VCaP (cell line): Measurements from ENCODE around the gene DDX41.
A peak's percentile ranks its signal among the peaks of the same experiment; 100 is the strongest.

Experiments used
- H3K27ac ChIP-seq: fragments of 450-650 bp; 2 replicates; pipeline ENCODE4 v1.5.1; 2017
- TF ChIP-seq, protein P1 (sequence below): fragments of 450-650 bp; conservative IDR thresholded peaks from 2 replicates; pipeline ENCODE4 v1.5.1; 2017; ENCODE audit warnings: mild to moderate bottlenecking, moderate library complexity

Gene DDX41

DNA sequence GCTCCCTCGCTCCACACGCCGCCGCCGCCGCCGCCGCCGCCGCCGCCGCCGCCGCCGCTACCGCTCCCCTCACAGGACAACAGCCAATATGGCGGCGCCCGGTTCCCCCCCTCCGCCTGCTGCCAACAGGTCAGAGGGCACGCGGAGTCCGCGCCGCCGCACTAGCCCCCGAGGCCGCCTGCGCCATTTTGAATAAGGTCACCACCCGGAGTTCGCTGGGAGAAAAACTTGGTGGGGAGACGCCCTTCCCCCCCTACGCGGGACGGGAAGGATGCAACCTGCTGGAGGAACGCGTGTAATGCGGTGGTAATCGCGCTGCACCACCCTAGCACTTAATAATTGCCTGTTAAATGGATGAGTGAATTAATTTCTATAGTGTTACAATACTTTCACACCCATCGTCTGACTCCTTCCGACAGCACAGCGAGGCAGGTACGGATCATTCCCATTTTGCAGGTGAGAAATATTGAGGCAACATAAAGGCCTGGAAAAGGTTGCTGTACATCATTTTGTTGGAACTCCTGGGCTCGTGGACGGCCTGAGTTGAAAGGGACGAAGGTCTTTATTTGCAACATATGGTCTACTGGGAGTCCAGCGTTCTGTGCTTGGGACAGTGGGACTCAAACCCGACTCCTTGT, 37.8 kb upstream of the DDX41 start, which contains the start of gene FAM193B:
FAM193B (minus strand) TSS at position 90 of the 638 bp plus-strand sequence. CDS start 105 bp downstream, outside the sequence.
- TF ChIP-seq, protein P1, sequence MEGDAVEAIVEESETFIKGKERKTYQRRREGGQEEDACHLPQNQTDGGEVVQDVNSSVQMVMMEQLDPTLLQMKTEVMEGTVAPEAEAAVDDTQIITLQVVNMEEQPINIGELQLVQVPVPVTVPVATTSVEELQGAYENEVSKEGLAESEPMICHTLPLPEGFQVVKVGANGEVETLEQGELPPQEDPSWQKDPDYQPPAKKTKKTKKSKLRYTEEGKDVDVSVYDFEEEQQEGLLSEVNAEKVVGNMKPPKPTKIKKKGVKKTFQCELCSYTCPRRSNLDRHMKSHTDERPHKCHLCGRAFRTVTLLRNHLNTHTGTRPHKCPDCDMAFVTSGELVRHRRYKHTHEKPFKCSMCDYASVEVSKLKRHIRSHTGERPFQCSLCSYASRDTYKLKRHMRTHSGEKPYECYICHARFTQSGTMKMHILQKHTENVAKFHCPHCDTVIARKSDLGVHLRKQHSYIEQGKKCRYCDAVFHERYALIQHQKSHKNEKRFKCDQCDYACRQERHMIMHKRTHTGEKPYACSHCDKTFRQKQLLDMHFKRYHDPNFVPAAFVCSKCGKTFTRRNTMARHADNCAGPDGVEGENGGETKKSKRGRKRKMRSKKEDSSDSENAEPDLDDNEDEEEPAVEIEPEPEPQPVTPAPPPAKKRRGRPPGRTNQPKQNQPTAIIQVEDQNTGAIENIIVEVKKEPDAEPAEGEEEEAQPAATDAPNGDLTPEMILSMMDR, result peak; percentile 60
- H3K27ac ChIP-seq, result peak within 1 kb of the TSS; percentile 93

DNA sequence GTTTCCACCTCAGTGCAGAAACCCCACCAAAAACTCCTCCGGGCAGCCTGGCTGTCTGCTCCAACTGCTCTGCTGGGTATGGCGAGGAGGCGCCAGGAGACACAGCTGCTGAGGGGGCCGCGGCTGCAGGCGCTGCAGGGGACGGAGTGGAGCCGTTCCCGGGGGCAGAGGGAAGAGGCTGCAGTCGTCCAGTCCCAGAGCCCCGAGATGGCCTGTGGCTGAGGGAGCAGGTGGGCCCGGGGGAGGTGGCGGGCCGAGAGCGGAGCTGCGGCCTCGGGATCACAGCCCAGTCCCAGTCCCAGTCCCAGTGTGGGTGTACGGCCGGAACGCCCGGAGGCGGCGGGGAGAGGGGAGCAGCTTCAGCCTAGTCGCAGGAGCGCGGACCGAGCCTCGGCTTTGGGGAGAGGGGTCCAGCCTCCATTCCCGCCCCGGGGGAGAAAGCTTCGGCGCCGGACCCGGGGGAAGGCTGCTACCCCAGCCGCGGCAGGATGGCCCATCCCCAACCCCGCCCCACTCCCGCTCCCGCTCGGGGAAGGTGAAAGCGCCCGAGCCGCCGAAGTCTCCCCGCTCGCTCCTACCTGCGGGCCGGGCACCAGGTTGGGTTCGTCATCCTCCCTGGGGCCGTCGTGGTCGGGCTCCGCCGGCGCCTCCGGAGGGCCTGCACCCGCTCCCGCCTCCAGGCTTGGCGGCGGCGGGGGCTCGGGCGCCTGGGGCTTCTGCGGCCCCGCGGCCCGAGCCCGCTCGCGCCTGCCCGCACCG, 37.1 kb upstream of the DDX41 start:
- peak overlapping the region; percentile 93 for H3K27ac ChIP-seq
- TF ChIP-seq, protein P1, result no peak

- TF ChIP-seq, protein P1, result 0 out of 2 replicates have a peak, but pooled peaks have one; percentile 10
- H3K27ac ChIP-seq, result peak overlapping the region; percentile 93
Measured at GRCh38 chr5:177552839-177553455, 36.2 kb upstream of the DDX41 start.

- H3K27ac ChIP-seq, result no peak overlapping the region
- TF ChIP-seq, protein P1, result no peak
Measured at GRCh38 chr5:177550122-177550521, 33.4 kb upstream of the DDX41 start.

DNA sequence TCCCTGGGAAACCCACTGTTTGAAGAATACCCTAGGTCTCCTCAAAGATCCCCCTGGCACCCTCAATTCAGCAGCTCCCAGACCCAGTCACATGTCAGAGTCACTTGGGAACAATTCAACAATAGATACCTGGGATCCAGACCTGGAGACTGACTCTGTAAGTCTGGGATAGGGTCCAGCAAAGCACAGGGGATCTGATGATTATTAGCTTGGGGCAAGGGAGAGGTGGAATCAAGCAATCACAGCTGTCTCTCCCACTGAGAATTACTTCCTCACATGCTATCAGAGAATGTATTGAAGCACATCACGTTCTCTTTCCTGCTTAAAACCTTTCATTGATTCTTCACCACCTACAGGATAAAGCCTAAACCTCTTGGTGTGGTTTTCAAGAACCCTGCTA, 31.7 kb upstream of the DDX41 start:
- TF ChIP-seq, protein P1, result no peak
- no peak overlapping the region for H3K27ac ChIP-seq

- TF ChIP-seq, protein P1, result no peak
- H3K27ac ChIP-seq, result no peak overlapping the region
Measured at GRCh38 chr5:177547736-177548135, 31.0 kb upstream of the DDX41 start.

- TF ChIP-seq, protein P1, result no peak
- H3K27ac ChIP-seq, result no peak overlapping the region
Measured at GRCh38 chr5:177546258-177546741, 29.5 kb upstream of the DDX41 start.
